GM19351 (cell line): ENCODE data around the gene PIEZO1.
"Not testable (repeated sequence)": the region's sequence is repeated elsewhere in the genome, so short reads cannot be mapped to it uniquely, and the experiment has no call there.

Source experiments
- ATAC-seq: cut with Tn5 transposase; IDR thresholded peaks from one replicate; pipeline ENCODE4 v1.9.1; 2021; ENCODE audit warnings: mild to moderate bottlenecking, moderate library complexity; ENCODE audit not compliant: unreplicated experiment

PIEZO1 gene, protein sequence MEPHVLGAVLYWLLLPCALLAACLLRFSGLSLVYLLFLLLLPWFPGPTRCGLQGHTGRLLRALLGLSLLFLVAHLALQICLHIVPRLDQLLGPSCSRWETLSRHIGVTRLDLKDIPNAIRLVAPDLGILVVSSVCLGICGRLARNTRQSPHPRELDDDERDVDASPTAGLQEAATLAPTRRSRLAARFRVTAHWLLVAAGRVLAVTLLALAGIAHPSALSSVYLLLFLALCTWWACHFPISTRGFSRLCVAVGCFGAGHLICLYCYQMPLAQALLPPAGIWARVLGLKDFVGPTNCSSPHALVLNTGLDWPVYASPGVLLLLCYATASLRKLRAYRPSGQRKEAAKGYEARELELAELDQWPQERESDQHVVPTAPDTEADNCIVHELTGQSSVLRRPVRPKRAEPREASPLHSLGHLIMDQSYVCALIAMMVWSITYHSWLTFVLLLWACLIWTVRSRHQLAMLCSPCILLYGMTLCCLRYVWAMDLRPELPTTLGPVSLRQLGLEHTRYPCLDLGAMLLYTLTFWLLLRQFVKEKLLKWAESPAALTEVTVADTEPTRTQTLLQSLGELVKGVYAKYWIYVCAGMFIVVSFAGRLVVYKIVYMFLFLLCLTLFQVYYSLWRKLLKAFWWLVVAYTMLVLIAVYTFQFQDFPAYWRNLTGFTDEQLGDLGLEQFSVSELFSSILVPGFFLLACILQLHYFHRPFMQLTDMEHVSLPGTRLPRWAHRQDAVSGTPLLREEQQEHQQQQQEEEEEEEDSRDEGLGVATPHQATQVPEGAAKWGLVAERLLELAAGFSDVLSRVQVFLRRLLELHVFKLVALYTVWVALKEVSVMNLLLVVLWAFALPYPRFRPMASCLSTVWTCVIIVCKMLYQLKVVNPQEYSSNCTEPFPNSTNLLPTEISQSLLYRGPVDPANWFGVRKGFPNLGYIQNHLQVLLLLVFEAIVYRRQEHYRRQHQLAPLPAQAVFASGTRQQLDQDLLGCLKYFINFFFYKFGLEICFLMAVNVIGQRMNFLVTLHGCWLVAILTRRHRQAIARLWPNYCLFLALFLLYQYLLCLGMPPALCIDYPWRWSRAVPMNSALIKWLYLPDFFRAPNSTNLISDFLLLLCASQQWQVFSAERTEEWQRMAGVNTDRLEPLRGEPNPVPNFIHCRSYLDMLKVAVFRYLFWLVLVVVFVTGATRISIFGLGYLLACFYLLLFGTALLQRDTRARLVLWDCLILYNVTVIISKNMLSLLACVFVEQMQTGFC (N-terminal part only)

DNA sequence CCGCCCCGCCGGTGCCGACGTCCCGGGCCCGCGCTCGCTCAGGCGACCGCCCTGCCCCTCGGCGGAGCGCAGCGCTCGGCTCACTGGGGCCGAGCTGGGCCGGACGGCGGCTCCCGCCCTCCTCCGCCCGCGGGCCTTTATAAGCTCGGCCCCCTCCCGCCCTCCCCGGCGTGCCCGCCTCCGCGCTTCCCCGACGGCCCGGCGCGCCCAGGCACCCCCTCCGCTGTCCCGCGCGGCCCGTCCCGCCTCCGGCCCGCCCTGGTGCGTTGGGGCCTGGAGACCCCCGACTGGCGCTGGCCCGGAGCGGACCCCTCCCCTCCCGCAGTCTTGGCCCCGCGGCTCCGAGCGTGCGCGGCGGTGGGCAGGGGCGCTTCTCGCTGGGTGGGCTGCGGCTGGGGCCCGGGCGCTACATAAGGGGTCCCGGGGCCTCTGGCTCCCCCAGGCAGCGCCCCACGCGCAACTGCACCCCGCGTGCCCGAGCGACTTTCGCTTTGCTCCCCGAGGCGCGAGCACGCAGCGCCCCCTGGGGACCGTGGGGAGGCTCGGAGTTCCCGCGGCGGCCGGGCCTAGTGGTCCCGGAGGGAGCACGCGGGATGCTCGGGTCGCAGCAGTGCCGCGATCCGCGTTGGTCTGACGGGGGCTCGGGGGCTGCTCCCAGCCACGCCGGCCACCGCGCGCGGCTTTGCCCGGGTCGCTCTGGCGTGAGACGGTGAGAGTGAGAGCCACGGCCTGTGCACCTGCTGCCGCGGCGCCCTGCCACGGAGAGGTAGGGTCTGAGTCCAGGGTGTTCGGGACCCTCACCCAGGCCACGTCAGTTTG is at the start of gene PIEZO1:
Gene PIEZO1, minus strand, starts transcription at position 115 of the 819 bp plus-strand sequence. CDS start 256 bp downstream, outside the sequence.
- ATAC-seq: no peak

DNA sequence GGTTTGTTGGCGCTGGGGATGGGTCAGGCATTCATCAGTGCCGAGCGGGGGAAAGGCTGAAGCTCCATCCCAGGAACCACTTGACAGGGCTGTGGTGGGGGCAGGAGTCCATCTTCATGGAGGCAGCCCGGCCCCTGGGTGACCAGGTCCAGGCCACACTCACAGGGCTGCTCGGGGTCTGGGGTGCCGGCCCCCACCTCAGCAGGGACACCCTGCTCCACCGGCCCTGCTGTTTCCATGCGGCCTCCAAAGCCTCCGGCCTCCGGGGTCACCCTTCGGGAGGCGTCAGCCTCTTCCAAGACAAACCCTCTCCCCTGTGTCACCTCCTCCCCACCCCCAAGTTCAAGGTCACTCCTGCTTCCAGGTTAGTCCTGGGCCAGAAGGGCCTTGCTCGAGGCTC is 49.6 kb upstream of the PIEZO1 start:
- ATAC-seq: no peak

DNA sequence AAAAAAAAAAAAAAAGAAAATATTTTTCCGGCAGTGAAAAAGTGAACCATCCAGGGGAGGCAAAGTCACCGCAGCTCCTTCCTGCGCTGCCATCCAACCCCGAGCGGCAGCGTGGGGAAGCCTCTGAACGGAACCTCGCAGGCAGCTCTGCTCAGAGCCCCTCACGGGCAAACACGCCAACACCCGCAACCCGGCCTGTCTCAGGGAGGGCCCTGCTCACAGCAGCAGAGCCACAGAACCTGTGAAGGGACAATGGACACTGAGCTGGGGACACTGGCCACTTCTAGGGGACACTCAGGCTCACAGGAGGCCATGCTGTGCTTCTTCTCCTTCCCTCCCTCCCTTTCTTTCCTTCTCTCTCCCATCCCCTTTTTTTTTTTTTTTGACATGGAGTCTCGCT is 48.1 kb upstream of the PIEZO1 start:
- no peak for ATAC-seq

DNA sequence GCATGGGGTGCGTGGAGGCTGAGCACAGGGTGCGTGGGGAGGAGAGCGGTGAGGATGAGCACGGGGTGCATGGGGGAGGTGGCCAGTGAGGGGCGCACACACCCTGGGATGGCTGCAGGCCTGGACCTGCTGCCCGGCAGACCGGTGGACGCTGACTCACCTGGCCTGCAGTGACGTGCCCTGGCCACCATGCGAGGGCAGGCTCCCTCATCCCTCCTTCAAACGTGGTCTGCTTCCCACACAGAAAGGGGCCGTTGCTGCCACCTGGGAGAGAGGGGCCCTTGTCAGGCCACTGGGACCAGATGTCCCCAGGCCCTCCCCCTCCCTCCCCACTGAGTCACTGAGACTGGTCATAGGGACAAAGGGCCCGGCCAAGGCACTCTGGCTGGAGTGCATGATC is 46.8 kb upstream of the PIEZO1 start:
- no peak for ATAC-seq

DNA sequence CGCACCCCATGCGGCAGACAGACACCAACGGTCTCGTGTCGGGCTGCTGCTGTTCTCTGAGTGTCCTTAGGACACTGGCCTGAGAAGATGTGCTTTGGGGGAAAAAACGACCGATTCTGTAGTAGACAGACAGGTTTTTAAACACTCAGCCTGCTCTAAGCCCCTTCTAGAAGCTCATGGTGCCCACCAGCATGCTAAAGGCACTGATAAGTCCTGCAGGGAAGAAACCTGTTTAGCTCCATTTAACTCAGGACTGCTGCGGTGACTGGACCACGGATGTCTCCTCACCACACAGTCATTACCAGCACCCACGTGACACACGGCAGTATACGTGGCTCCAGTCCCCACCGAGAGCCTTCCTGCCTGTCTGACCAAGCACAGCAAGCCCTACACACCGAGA is 45.8 kb upstream of the PIEZO1 start:
- no peak for ATAC-seq

DNA sequence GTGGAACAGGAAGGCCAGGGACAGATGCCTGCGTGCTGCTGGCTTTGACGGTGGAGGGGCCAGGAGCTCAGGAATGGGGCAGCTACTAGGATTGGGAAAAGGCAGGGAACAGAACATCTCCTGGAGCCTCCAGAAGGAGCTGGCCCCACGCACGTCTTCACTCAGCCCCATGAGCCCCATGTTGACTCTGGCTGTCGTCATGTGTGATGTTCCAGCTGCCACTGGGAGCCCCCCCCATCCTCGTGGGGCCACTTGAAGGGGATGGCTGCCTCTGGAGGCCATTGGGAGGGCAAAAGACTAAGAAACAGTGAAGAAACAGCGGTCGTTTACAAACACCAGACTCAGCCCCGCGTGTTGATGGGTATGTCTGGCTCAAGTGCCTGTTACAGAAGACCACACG is 45.2 kb upstream of the PIEZO1 start:
- ATAC-seq: no peak

DNA sequence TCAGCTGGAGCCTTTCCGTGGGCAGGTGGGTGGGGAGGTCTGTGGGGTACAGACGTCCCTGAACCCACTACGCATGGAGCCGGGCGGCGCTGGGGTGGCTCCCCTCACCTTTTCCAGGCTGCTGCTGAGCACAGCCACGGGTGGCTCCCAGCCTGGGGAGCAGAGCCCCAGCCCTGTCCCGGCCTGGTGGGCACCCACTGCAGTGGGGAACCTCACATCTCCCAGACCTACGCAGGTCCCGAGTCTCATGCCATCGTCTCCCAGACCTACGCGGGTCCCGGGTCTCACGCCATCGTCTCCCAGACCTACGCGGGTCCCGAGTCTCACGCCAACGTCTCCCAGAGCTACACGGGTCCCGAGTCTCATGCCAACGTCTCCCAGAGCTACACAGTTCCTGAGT is 43.7 kb upstream of the PIEZO1 start:
- no peak for ATAC-seq

DNA sequence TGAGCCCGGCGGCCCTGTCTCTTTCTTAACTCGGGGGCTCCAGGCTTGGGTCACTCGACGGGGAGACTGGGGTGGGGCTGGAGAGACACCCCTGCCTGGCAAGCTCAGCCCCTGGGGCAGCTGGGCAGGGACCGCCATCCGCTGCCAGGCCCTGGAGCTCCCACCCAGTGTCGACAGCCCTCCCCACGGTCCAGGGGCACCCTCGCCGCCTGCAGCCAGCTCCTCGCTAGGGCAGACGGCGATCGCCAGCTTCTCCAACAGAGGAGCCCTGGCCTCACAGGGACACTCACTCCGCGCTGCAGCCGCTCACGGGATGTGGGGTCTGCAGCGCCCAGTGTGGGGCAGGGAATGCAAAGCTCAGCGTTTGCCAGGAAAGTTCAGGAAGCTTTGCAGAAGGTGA is 42.7 kb upstream of the PIEZO1 start:
- no peak for ATAC-seq

DNA sequence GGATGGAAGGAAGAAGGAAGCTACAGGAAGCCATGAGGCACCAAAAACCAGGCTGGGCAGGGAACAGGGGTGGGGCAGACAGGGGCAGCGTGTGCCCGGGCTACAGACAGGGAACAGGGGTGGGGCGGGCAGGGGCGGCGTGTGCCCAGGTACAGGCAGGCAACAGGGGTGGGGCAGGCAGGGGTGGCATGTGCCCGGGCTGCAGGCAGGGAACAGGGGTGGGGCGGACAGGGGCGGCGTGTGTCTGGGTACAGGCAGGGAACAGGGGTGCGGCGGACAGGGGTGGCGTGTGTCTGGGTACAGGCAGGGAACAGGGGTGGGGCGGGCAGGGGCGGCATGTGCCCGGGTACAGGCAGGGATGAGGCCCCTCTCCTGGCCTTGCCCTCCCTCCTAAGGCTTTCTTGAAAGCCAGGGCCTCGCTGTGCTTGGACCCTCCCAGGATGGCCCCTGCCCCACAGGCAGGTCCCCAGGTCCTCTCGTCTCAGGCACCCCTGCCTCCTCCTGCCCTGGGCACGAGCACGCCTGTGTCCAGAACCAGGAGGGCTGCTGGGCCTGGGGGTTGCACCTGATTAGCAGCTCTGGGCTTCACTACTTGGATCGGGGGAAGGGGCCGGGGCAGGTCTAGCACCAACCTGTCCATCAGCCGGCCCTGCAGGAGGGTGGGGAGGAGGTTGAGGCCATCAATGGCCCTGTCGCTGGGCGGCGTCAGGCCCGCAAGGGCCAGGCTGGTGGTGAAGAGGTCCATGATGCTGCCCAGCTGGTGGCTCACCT is 41.2 kb upstream of the PIEZO1 start:
- ATAC-seq: no peak

DNA sequence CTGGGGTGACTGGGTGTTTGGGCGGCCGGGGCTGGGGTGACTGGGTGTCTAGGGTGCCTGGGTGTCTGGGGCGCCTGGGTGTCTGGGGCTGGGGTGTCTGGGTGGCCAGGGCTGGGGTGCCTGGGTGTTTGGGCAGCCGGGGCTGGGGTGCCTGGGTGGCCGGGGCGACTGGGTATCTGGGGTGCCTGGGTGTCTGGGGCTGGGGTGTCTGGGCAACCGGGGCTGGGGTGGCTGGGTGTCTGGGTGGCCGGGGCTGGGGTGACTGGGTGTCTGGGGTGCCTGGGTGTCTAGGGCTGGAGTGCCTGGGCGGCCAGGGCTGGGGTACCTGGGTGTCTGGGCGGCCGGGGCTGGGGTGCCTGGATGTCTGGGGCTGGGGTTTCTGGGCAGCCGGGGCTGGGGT is 40.1 kb upstream of the PIEZO1 start:
- no peak for ATAC-seq

DNA sequence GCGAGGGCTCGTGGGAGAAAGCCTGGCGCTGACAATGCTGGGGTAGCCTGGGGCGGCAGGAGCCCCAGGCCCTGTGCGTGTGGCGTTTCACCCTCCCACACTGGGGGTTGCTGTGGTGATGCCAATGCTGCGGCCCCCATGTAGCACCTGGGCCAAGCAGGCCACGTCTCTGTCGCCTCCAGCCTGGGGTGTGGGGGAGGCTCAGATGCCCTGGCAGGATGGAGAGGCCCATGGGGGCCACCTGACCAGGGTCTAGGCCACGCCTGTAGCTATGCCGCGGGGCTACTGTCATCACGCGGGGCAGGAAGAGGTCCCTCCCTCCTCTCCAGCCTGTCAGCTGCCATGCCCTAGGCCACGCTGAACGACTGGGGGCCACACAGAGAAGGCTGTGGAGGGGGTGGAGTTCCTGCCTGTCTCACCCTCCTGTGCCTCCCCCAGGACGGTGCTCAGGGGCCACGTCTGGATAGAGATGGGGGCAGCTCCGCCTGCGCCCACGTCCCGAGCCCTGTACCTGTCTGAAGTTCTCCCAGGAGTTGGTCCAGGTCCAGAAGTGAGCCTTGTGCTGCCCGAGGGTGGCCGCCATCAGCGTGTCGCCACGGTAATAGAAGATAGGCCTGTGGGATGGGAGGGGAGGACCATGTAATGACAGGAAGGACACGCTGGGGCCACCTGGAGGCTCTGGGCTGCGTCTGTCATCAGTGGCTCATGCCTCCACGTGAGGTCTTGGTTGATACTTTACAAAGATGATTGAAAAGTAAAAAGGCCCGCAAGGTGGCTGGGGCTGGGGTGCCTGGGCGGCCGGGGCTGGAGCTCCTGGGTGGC is 39.4 kb upstream of the PIEZO1 start:
- no peak for ATAC-seq

DNA sequence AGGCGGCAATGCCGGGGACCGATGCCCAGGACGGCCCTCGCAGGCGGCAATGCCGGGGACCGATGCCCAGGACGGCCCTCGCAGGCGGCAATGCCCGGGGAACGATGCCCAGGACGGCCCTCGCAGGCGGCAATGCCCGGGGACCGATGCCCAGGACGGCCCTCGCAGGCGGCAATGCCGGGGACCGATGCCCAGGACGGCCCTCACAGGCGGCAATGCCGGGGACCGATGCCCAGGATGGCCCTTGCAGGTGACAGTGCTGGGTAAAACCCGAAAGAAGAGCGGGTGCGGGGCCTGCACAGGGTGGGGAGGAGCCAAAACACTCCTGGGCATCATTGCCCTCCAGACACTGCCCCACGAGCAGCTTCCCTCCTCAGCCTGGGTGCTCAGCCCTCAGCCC is 38.6 kb upstream of the PIEZO1 start:
- not testable (repeated sequence) for ATAC-seq

DNA sequence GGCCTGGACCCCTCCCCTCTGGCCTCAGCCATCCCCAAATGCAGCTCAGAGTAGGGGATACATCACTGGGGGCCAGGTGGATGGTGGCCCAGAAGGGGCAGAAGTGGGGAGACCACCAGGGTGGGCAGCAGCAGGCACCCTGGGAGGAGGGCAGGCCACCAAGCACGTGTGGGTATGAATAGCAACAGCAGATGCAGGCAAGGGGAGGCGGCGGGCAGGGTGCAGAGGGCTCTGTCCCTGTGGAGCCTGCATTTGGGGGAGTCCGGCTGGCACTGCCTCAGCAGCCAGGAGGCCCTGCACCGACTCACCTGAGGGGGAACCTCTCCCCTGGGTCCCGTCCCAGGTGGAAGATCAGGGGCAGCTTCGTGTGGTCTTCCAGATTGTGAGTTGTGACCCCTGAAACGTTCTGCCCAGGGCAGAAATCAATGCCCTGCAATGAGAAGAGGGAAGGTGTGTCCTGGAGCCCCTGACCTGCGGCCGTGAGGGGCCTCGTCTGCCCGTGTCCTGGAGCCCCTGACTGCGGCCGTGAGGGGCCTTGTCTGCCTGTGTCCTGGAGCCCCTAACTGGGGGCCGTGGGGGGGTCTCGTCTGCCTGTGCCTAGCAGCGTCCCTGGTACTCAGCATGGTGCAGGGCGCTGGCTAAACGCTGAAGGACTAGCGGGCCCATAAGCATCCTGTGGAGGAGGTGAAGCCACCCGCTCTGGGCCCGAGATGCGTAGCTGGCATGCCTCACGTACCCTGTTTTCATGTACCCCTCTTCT is 37.4 kb upstream of the PIEZO1 start:
- ATAC-seq: no peak

DNA sequence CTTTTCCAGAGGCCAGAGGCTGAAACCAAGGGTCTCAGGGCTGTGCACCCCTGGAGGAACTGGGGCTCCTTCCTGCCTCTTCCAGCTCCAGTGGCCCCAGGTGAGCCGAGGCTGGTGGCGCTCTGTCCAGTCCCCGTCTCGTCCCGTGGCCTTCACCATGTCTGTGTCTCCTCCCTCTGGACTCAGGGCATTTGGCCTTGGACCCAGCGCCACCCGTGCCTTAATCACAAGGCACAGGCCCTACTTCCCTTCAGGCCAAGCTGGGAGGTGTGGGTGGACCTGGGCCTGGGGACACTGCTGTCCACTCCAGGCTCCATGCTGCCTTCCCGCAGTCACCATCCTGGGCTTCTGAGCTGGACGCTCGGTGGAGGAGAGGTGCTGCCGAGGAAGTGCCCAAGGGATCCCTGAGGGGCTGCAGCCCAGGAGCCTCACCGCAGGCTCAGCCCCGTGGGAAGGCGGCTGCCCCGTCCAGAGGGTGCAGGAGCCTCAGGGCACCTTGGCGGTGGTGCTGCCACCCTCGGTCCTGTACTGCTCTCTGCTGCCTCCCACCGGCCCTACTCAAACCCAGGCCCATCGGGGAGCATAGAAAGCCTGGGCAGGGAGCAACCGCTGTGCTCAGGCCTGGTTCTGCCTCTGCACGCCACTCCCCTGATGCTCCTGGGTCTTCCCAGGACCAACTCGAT is 36.3 kb upstream of the PIEZO1 start:
- ATAC-seq: no peak

DNA sequence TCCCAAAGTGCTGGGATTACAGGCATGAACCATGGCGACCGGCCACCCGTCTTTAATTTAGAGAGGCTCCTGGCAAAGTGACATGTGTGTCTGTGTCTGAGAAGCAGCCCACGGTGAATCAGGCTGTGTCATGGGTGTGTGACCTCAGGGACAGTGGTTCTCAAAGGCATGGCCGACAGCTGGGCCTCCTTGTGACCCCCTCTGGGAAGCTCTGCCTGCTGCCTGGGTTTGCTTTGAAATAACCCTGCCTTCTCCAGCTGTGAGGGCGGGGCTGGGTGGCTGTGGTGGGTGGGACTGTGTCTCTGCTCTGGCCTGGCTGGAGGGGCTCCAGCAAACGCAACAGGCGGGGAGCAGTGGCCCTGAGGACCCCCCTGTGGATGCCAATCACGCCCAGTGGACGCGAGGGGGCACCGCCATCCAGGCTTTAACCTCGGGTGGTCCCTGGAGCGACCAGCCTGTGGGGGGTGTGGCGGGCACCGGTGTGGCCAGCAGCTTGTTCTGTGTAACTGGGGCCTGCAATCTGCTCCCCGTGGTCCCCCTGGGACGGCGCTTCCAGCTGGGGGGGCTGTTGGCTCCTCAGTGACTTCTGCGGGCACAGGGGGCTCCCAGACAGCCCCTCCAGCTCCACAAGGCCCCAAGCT is 35.5 kb upstream of the PIEZO1 start:
- ATAC-seq: no peak

DNA sequence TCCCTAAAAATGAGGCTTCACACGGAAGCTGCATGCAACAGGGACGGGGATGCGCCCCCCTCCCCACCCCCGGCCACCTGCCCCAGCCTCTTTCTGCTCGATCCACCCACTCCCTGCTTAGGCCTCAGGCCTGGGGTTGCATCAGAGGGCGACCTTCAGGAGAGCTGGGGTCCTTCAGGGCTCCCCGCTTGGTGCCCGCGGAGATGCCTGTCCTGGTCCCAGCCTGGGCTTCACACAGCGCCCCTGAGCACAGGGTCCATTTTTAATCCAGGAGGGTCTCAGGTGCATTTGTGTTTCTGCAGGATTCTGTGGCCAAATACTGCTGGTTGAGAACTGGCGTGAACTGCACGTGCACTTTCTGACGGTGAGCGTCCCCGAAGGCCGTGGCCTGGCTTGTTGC is 34.1 kb upstream of the PIEZO1 start:
- ATAC-seq: no peak

DNA sequence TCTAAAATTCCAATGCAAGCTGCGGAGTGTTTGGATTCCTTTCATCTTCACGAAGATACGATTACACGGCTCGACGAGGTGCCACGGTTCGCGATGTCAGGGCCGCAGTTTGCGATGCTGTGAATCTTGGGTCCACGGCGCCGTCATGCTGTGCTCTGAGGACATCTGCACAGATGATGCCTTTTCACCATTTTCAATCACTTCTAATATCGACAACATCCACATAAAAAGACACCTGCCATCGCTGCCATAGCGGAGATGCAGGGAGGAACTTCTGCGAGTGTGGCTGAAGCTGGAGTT is 33.5 kb upstream of the PIEZO1 start:
- no peak for ATAC-seq
